ENCODE data around the gene ARHGAP9.

The ARHGAP9 gene

GRCh38 chr12:57451233-57451778 is 28.4 kb downstream of the ARHGAP9 start:
- ChIA-PET CTCF (interaction anchor here (0.6 to 9.7 kb wide), 15 partner anchors 11 to 237 kb away, joined by 3 to 219 read pairs (median 17); partner anchors contain the start of genes INHBC and NXPH4), POLR2A (interaction anchor here (0.5 kb wide), 1 partner anchor 13 kb away, joined by 4 read pairs; no protein-coding TSS in a partner anchor)
- TF ChIP-seq ZBTB7A (tag by site-specific recombination; IDR thresholded peaks at IDR 0.05; ENCODE audit: low read depth): no peak
- TF ChIP-seq ZFHX2 (tag by site-specific recombination; conservative IDR thresholded peaks at IDR 0.05): peak; percentile 69
- no peaks in the 10 kb centered on the region for H3K9me3 ChIP-seq (ENCODE audit: control insufficient read depth, insufficient read depth, low read depth, low read length)
- H3K36me3 ChIP-seq (ENCODE audit: control insufficient read depth in 2 of 2, insufficient read depth in 1 of 2, low read length in 2 of 2): no peaks in the 10 kb centered on the region
- no peak overlapping the region for H3K27ac ChIP-seq (ENCODE audit: extremely low read depth, low read depth, low read length)
- H3K4me1 ChIP-seq (ENCODE audit: control insufficient read depth, insufficient read depth, low read length): peaks cover 7% of the 10 kb centered on the region; the same call in 1 of the 2 replicates
- no peak overlapping the region for H3K4me3 ChIP-seq (ENCODE audit: low read depth, low read length)

- Histone ChIP-seq H3K9me3 (ENCODE audit: control insufficient read depth, insufficient read depth, low read depth, low read length) (no peaks in the 10 kb centered on the region), H3K36me3 (ENCODE audit: control insufficient read depth in 2 of 2, insufficient read depth in 1 of 2, low read length in 2 of 2) (no peaks in the 10 kb centered on the region), H3K4me3 (ENCODE audit: low read depth, low read length) (no peak overlapping the region), H3K4me1 (ENCODE audit: control insufficient read depth, insufficient read depth, low read length) (peaks cover 7% of the 10 kb centered on the region; the same call in 1 of the 2 replicates), H3K27ac (ENCODE audit: extremely low read depth, low read depth, low read length) (no peak overlapping the region)
- TF ChIP-seq ZNF571 (tag by site-specific recombination; IDR thresholded peaks at IDR 0.05) (no peak), HOXD13 (CRISPR knock-in tag; IDR thresholded peaks at IDR 0.05; ENCODE audit: borderline replicate concordance) (no peak), ZNF623 (tag by site-specific recombination; IDR thresholded peaks at IDR 0.05) (no peak), ZNF645 (tag by site-specific recombination; IDR thresholded peaks at IDR 0.05) (no peak), ZNF132 (tag by site-specific recombination; IDR thresholded peaks at IDR 0.05; ENCODE audit: borderline replicate concordance) (no peak), ZNF513 (tag by site-specific recombination; IDR thresholded peaks at IDR 0.05) (no peak), OSR2 (tag by site-specific recombination; IDR thresholded peaks at IDR 0.05) (no peak), ZNF76 (tag by site-specific recombination; IDR thresholded peaks at IDR 0.05; ENCODE audit: borderline replicate concordance, low read depth) (no peak), SCRT1 (tag by site-specific recombination; IDR thresholded peaks at IDR 0.05; ENCODE audit: borderline replicate concordance) (no peak), SP2 (tag by site-specific recombination; IDR thresholded peaks at IDR 0.05) (no peak), KLF17 (tag by site-specific recombination; IDR thresholded peaks at IDR 0.05) (no peak), ZNF600 (tag by site-specific recombination; IDR thresholded peaks at IDR 0.05) (no peak), PRDM1 (tag by site-specific recombination; IDR thresholded peaks at IDR 0.05) (no peak), ZNF501 (tag by site-specific recombination; IDR thresholded peaks at IDR 0.05) (no peak), ZBTB11 (tag by site-specific recombination; conservative IDR thresholded peaks at IDR 0.05; ENCODE audit: low read depth) (no peak)
- CTCF ChIA-PET: interaction anchor here (0.8 to 9.7 kb wide), 6 partner anchors 8 to 286 kb away, joined by 3 to 219 read pairs (median 40); partner anchors contain the start of gene NXPH4
- POLR2A ChIA-PET: no interaction called here
Observed at GRCh38 chr12:57450057-57450456, 29.6 kb downstream of the ARHGAP9 start.

Data from HEK293 (cell line).